GM12878 (cell line): ENCODE data around the gene PHB1. TPM values are rescaled to one million over a fixed set of nuclear protein-coding genes. Genes with fewer than 3 reads are reported as not detected.

Experiments used
- ATAC-seq: fragments of 200-7000 bp; cut with Tn5 transposase; 3 replicates; pipeline ENCODE4 v1.9.1; 2020; ENCODE audit warnings: mild to moderate bottlenecking, moderate library complexity
- BruUV-seq: library from RNA; stranded (reverse); fragments of 400-500 nt; replicated peaks from 2 replicates; lab custom pipeline; 2021; lab: Mats Ljungman, UMichigan
- CTCF ChIA-PET: fragments of 300-600 bp; sonication (Branson Sonifier 250); formaldehyde crosslinking; extraction: SDS; loops from one replicate; lab custom pipeline; 2021; ENCODE audit warnings: inconsistent platforms; lab: Yijun Ruan, JAX
- POLR2A ChIA-PET: fragments of 350-600 bp; formaldehyde crosslinking; extraction: SDS; loops from one replicate; lab custom pipeline; 2021; ENCODE audit warnings: inconsistent platforms; lab: Charles Lee
- RAD21 ChIA-PET: fragments of 300-600 bp; sonication (Branson Sonifier 250); formaldehyde crosslinking; loops from one replicate; lab custom pipeline; 2023; ENCODE audit warnings: antibody characterized with exemption; ENCODE audit not compliant: unreplicated experiment; lab: Charles Lee
- SMC1A ChIA-PET: fragments of 300-600 bp; sonication (Branson Sonifier 250); formaldehyde crosslinking; loops from one replicate; lab custom pipeline; 2023; ENCODE audit not compliant: unreplicated experiment, uncharacterized antibody; lab: Charles Lee
- DNase-seq: peaks from one replicate; pipeline ENCODE4 v3.0.0-alpha.2; 2011; ENCODE audit warnings: low read depth, low spot score
- FAIRE-seq: peaks from 3 replicates; lab custom pipeline; 2011; peaks lifted over from hg19 to GRCh38; lab: Jason Lieb, UNC
- H2AFZ ChIP-seq: 2 replicates; pipeline ENCODE4 v1.6.0; 2011; ENCODE audit warnings: low read depth, low read length, control low read depth; ENCODE audit not compliant: control insufficient read depth
- H3K27ac ChIP-seq: 2 replicates; pipeline ENCODE4 v1.5.1; 2011; ENCODE audit warnings: control low read depth; ENCODE audit not compliant: control insufficient read depth, insufficient read depth
- H3K27me3 ChIP-seq, 2 experiments: replicated peaks in 1 of 2; 2 replicates each; pipeline versions ENCODE4 v1.6.0 to v1.6.1; 2011; ENCODE audit warnings: low read length in 1 of 2; ENCODE audit not compliant: control insufficient read depth in 2 of 2, insufficient read depth in 2 of 2
- H3K36me3 ChIP-seq, 2 experiments: 2 replicates each; pipeline ENCODE4 v1.5.1; 2011; ENCODE audit warnings: low read length in 1 of 2; ENCODE audit not compliant: control insufficient read depth in 2 of 2, insufficient read depth in 2 of 2
- H3K4me1 ChIP-seq: 2 replicates; pipeline ENCODE4 v1.6.1; 2011; ENCODE audit warnings: mild to moderate bottlenecking, low read length, moderate library complexity, mixed read lengths; ENCODE audit not compliant: control insufficient read depth, insufficient read depth
- H3K4me2 ChIP-seq: 2 replicates; pipeline ENCODE4 v1.6.0; 2011; ENCODE audit warnings: control low read depth; ENCODE audit not compliant: control insufficient read depth, insufficient read depth
- H3K4me3 ChIP-seq: fragments of 200-600 bp; sonication (generic); 2 replicates; pipeline ENCODE4 v1.5.1; 2016
- H3K79me2 ChIP-seq: 2 replicates; pipeline ENCODE4 v1.6.0; 2011; ENCODE audit warnings: low read length; ENCODE audit not compliant: control insufficient read depth, insufficient read depth
- H3K9ac ChIP-seq: 2 replicates; pipeline ENCODE4 v1.8.0; 2011; ENCODE audit warnings: low read length, control low read depth, mixed read lengths; ENCODE audit not compliant: control insufficient read depth, insufficient read depth
- H3K9me3 ChIP-seq: replicated peaks from 3 replicates; pipeline ENCODE4 v1.5.1; 2011; ENCODE audit warnings: mild to moderate bottlenecking, low read length; ENCODE audit not compliant: control insufficient read depth, insufficient read depth
- H4K20me1 ChIP-seq: 2 replicates; pipeline ENCODE4 v1.6.0; 2011; ENCODE audit not compliant: control insufficient read depth, insufficient read depth
- IKZF2 ChIP-seq, 2 experiments: fragments of 450-650 bp; IDR thresholded peaks; 2 replicates each; pipeline ENCODE4 v1.6.1; 2017; ENCODE audit warnings: mild to moderate bottlenecking in 2 of 2, moderate library complexity in 2 of 2
- KAT2A ChIP-seq: conservative IDR thresholded peaks from 2 replicates; pipeline ENCODE4 v1.6.1; 2011; ENCODE audit warnings: low read depth, low read length; ENCODE audit not compliant: control insufficient read depth
- MEF2B ChIP-seq: fragments of 450-650 bp; IDR thresholded peaks from 2 replicates; pipeline ENCODE4 v1.6.1; 2018; ENCODE audit warnings: mild to moderate bottlenecking, moderate library complexity; ENCODE audit not compliant: partially characterized antibody, poor library complexity, severe bottlenecking
- MTA3 ChIP-seq: IDR thresholded peaks from 2 replicates; pipeline ENCODE4 v1.6.1; 2012; ENCODE audit warnings: low read length, inconsistent platforms, borderline replicate concordance
- NBN ChIP-seq: fragments of 450-650 bp; IDR thresholded peaks from 2 replicates; pipeline ENCODE4 v1.6.1; 2016
- NFIC ChIP-seq: IDR thresholded peaks from 2 replicates; pipeline ENCODE4 v1.6.1; 2012; ENCODE audit warnings: low read depth, mild to moderate bottlenecking, inconsistent platforms, low read length, moderate library complexity
- RUNX3 ChIP-seq: IDR thresholded peaks from 2 replicates; pipeline ENCODE4 v1.6.1; 2012; ENCODE audit warnings: low read length, inconsistent platforms
- TCF12 ChIP-seq: IDR thresholded peaks from 2 replicates; pipeline ENCODE4 v1.6.1; 2011; ENCODE audit warnings: low read depth, mild to moderate bottlenecking, low read length
- ZNF24 ChIP-seq: fragments of 450-650 bp; IDR thresholded peaks from 2 replicates; pipeline ENCODE4 v1.6.1; 2017; ENCODE audit warnings: antibody characterized with exemption, mild to moderate bottlenecking
- ZNF384 ChIP-seq: IDR thresholded peaks from 2 replicates; pipeline ENCODE4 v1.6.1; 2012; ENCODE audit warnings: low read depth, mild to moderate bottlenecking, low read length, improper control_type of control experiment, borderline replicate concordance
- WGBS: methylation state at CpG from one replicate; pipeline ENCODE4 v1.1.6; 2016; ENCODE audit warnings: low lambda C conversion rate; ENCODE audit not compliant: insufficient replicate concordance, insufficient coverage; ENCODE audit errors: missing lambda C conversion rate; 5-methylcytosine and 5-hydroxymethylcytosine counted together
- in situ Hi-C: fragments of 300-500 bp; cut with MboI; formaldehyde crosslinking; loops from 9 replicates; pipeline ENCODE4 v1.14.3; 2018; ENCODE audit warnings: mixed read lengths
- intact Hi-C: fragments of 100-400 bp; cut with micrococcal nuclease; formaldehyde crosslinking; loops from one replicate; pipeline ENCODE4 v1.14.2; 2022; ENCODE audit not compliant: unreplicated experiment
- polyA plus RNA-seq, 11 experiments: library from polyadenylated mRNA; depleted of rRNA in 4 of 11; unstranded in 6 of 11; stranded (reverse) in 5 of 11; fragments of >200 nt; fragmentation: Nextera tagmentation in 4 of 11; fragmentation: Illumina TruSeq in 1 of 11; extraction: Ambion mirVana in 4 of 11; extraction: Trizol in 1 of 11; gene quantifications; 1 replicate in 1 of 11; 2 replicates in 10 of 11; pipeline versions ENCODE4 v1.2.1 to v1.2.3, GENCODE V29; 2011 to 2016; ENCODE audit warnings: inconsistent platforms in 2 of 11, missing spikeins in 2 of 11, low read depth in 1 of 11
- total RNA-seq, 4 experiments: library from RNA; depleted of rRNA in 3 of 4; stranded (reverse); fragments of >200 nt in 3 of 4; fragmentation: Illumina TruSeq in 1 of 4; extraction: Trizol in 1 of 4; gene quantifications; 2 replicates each; pipeline versions ENCODE4 v1.2.1 to v1.2.3, GENCODE V29; 2013 to 2021

Gene PHB1
- total and polyA plus RNA-seq, 10 of the 15 experiments (the other 5 are each of a cell fraction or from before 2014, with no cell fraction given): 117 to 466 (median 248) TPM

DNA sequence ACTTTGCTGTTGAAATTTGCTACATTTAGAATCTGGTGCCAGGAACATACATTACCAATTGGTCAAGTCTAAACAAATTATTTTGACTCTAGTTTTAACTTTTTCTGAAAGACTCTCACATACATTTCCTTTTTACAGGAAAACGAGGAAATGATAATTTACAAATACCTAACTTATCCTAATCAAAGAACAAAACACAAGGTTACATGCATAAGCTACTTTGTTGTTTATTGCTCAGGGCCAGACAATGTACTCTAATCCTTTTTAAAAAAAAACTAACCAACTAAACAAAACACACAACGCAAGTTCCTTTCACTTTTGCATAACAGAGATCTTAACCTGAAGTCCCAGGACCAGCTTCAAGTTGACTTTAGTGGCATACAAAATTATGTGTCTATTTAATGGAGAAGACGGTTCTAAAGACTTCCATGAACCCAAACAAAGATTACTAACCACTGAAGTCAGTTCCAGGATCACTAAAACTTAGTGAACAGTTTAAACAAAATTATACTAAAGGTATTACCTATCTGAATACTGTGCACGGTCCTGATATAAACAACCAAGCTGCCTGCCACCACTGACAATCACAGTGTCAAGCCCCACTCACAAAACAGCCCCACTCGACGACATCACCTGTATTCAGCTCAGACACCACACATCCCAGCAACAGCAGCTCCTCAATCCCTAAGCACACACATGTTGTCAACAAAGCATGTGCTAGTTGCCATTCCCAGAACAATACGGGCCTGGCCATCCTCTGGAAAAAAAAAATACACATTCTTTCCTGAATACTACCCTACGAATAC is 54.5 kb downstream of the PHB1 start:
- Histone ChIP-seq H4K20me1 (no peaks in the 10 kb centered on the region), H2AFZ (no peak overlapping the region; the same call in 1 of the 2 replicates), H3K27ac (peak overlapping the region; percentile 81), H3K4me3 (peak overlapping the region; percentile 95), H3K9ac (peak overlapping the region; percentile 85), H3K9me3 (no peaks in the 10 kb centered on the region), H3K27me3 (no peaks in the 10 kb centered on the region), H3K4me2 (peak overlapping the region; percentile 86), H3K36me3 (no peaks in the 10 kb centered on the region), H3K4me1 (peaks cover 20% of the 10 kb centered on the region), H3K79me2 (peaks cover 59% of the 10 kb centered on the region)
- TF ChIP-seq ZNF384 (0 out of 2 replicates have a peak, but pooled peaks have one; percentile 6), ZNF24 (no peak)
- TSS peak; percentile 48 for BruUV-seq
- ATAC-seq (no peak), FAIRE-seq (peak; percentile 23), DNase-seq (no peak)
- in situ Hi-C loops: no loop called here
- intact Hi-C loops: loop anchor here (2.0 to 5.0 kb wide), 2 partner anchors 17 to 37 kb away; no protein-coding TSS in a partner anchor
- POLR2A ChIA-PET: interaction anchor here (0.5 to 1.1 kb wide), 3 partner anchors 10 to 127 kb away, joined by 3 to 7 read pairs (median 4); no protein-coding TSS in a partner anchor
- SMC1A ChIA-PET: interaction anchor here (0.8 to 5.4 kb wide), 12 partner anchors 8 to 321 kb away, joined by 3 to 78 read pairs (median 6); no protein-coding TSS in a partner anchor
- RAD21 ChIA-PET: interaction anchor here (3.5 to 4.9 kb wide), 3 partner anchors 8 to 43 kb away, joined by 17 to 27 read pairs (median 27); no protein-coding TSS in a partner anchor
- WGBS: 5% methylated on average over 8 of the region's 8 CpGs
- CTCF ChIA-PET: interaction anchor here (0.6 to 15.6 kb wide), 10 partner anchors 8 to 682 kb away, joined by 3 to 330 read pairs (median 4); no protein-coding TSS in a partner anchor

DNA sequence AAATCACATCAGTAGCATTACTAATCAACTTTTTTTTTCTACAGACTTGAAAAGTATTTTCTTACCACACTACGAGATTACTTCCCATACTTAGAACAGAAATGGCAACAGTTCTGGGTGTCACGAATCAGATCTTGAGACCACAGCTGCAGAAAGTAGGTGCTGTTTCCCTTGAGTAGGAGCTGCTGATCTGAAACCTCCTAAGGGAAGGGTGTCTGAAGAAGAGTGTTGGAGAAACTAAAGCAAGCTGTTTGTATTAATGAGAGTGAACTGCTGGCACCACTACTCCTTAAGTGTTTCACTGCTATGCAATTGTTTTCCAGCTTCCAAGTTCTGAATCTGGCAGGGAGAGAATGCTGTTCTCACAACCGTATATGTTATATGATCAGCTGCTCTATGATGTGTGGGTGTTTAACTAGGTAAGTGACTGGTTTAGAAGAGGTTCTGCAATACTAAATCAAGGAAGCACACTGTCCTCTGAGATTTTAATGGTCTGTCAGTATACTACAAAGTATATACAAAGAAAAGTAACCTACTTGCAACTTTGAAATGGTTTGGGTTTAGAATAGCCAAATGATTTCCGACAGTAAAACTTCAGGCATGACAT is 55.9 kb downstream of the PHB1 start:
- WGBS: 16% methylated on average over 4 of the region's 4 CpGs
- Histone ChIP-seq H3K9me3 (no peaks in the 10 kb centered on the region), H4K20me1 (no peaks in the 10 kb centered on the region), H3K4me1 (peaks cover 20% of the 10 kb centered on the region), H3K79me2 (peaks cover 69% of the 10 kb centered on the region), H3K9ac (no peak overlapping the region; the same call in 1 of the 2 replicates), H3K4me2 (peak overlapping the region; percentile 86), H3K4me3 (peak overlapping the region; percentile 95), H3K27ac (peak overlapping the region; percentile 43), H2AFZ (no peak overlapping the region), H3K36me3 (no peaks in the 10 kb centered on the region), H3K27me3 (no peaks in the 10 kb centered on the region)
- no TSS peak for BruUV-seq
- SMC1A ChIA-PET: interaction anchor here (0.5 to 5.4 kb wide), 9 partner anchors 9 to 488 kb away, joined by 4 to 78 read pairs (median 10); no protein-coding TSS in a partner anchor
- RAD21 ChIA-PET: interaction anchor here (1.1 to 4.9 kb wide), 4 partner anchors 10 to 41 kb away, joined by 3 to 27 read pairs (median 22); no protein-coding TSS in a partner anchor
- ATAC-seq (peak; percentile 43), FAIRE-seq (peak; percentile 84), DNase-seq (peak; percentile 75)
- POLR2A ChIA-PET: interaction anchor here (0.6 to 2.5 kb wide), 4 partner anchors 12 to 345 kb away, joined by 3 to 11 read pairs (median 4); no protein-coding TSS in a partner anchor
- intact Hi-C loops (no loop called here), in situ Hi-C loops (no loop called here)
- CTCF ChIA-PET: interaction anchor here (0.6 to 15.6 kb wide), 9 partner anchors 9 to 199 kb away, joined by 3 to 330 read pairs (median 5); no protein-coding TSS in a partner anchor
- TF ChIP-seq MTA3 (0 out of 2 replicates have a peak, but pooled peaks have one; percentile 46), TCF12 (0 out of 2 replicates have a peak, but pooled peaks have one; percentile 37), NBN (0 out of 2 replicates have a peak, but pooled peaks have one; percentile 58), RUNX3 (peak; percentile 78), NFIC (0 out of 2 replicates have a peak, but pooled peaks have one; percentile 28), KAT2A (no peak), IKZF2 (IDR thresholded peaks at IDR 0.05) (peak; percentile 56 to 71; a peak in 3 of 4 replicates), MEF2B (peak; percentile 72), ZNF384 (peak; percentile 45; the same call in 1 of the 2 replicates)
